K562 (cell line): Measurements from ENCODE around the gene NDUFA13.

Source experiments
- CEBPZ ChIP-seq: fragments of 150-350 bp; IDR thresholded peaks from 2 replicates; pipeline ENCODE4 v1.6.1; 2014; ENCODE audit warnings: low read depth, mild to moderate bottlenecking, low read length, borderline replicate concordance
- CHD4 ChIP-seq: fragments of 200-600 bp; sonication (generic); IDR thresholded peaks from 3 replicates; pipeline ENCODE4 v1.6.1; 2012; ENCODE audit warnings: low read depth, mild to moderate bottlenecking, mixed read lengths, low read length, inconsistent platforms; ENCODE audit not compliant: insufficient read depth, insufficient replicate concordance, poor library complexity, severe bottlenecking
- HCFC1 ChIP-seq: IDR thresholded peaks from 2 replicates; pipeline ENCODE4 v1.6.1; 2012; ENCODE audit warnings: low read depth, low read length, improper control_type of control experiment
- MEF2D ChIP-seq: conservative IDR thresholded peaks from 2 replicates; pipeline ENCODE4 v1.6.1; 2016; ENCODE audit warnings: low read depth, missing genetic modification characterization, missing compliant biosample characterization
- MYNN ChIP-seq, 2 experiments: sonication (generic); formaldehyde crosslinking in 1 of 2; IDR thresholded peaks; 2 replicates each; pipeline versions ENCODE4 v1.5.0 to v1.6.1; 2016 to 2020; ENCODE audit warnings: antibody characterized with exemption in 1 of 2, missing genetic modification reagents in 1 of 2

GRCh38 chr19:19548915-19549759, 33.1 kb downstream of the NDUFA13 start:
- TF ChIP-seq CEBPZ (no peak), HCFC1 (no peak), MEF2D (tag) (no peak), CHD4 (no peak), MYNN (IDR thresholded peaks at IDR 0.05) (no peak), MYNN (CRISPR knock-in tag; IDR thresholded peaks at IDR 0.05) (no peak)
